ELF-1 (cell line): ENCODE data around the gene GPR12.

ENCODE experiments used
- DNase-seq: peaks from one replicate; pipeline ENCODE4 v3.0.0-alpha.2; 2016; ENCODE audit warnings: low read depth, low spot score

The GPR12 gene

GRCh38 chr13:26759907-26760831 lies at the start of gene GPR12:
Gene GPR12, minus strand, starts transcription at chr13:26760786. Its CDS starts 959 bp downstream, at chr13:26759827.
- DNase-seq = peak; percentile 21

GRCh38 chr13:26810095-26810494 lies 49.5 kb upstream of the GPR12 start:
- no peak for DNase-seq

GRCh38 chr13:26806891-26807290 lies 46.3 kb upstream of the GPR12 start:
- DNase-seq = no peak

GRCh38 chr13:26787961-26788360 lies 27.4 kb upstream of the GPR12 start:
- DNase-seq = no peak

GRCh38 chr13:26786651-26787295 lies 26.2 kb upstream of the GPR12 start:
- no peak for DNase-seq

- DNase-seq = peak; percentile 64
Observed at GRCh38 chr13:26785838-26786630, 25.4 kb upstream of the GPR12 start.

GRCh38 chr13:26784704-26785639 lies 24.4 kb upstream of the GPR12 start:
- DNase-seq = peak; percentile 17

- no peak for DNase-seq
Observed at GRCh38 chr13:26780411-26780810, 19.8 kb upstream of the GPR12 start.

GRCh38 chr13:26779321-26779720 lies 18.7 kb upstream of the GPR12 start:
- DNase-seq = no peak

GRCh38 chr13:26772531-26772930 lies 11.9 kb upstream of the GPR12 start:
- DNase-seq = no peak

- DNase-seq = no peak
Observed at GRCh38 chr13:26771796-26772195, 11.2 kb upstream of the GPR12 start.

- DNase-seq = peak; percentile 7
Observed at GRCh38 chr13:26762745-26763345, 2.3 kb upstream of the GPR12 start.

GRCh38 chr13:26760832-26761582 lies 421 bp upstream of the GPR12 start:
- DNase-seq = peak; percentile 12

- peak; percentile 18 for DNase-seq
Observed at GRCh38 chr13:26759249-26759906, 1.2 kb downstream of the GPR12 start.

GRCh38 chr13:26758496-26759157 lies 2.0 kb downstream of the GPR12 start:
- DNase-seq = no peak

GRCh38 chr13:26756961-26757360 lies 3.6 kb downstream of the GPR12 start:
- no peak for DNase-seq

- DNase-seq = no peak
Observed at GRCh38 chr13:26752671-26753070, 7.9 kb downstream of the GPR12 start.

- no peak for DNase-seq
Observed at GRCh38 chr13:26749905-26750304, 10.7 kb downstream of the GPR12 start.

- DNase-seq = peak; percentile 15
Observed at GRCh38 chr13:26749285-26749684, 11.3 kb downstream of the GPR12 start.
